Kidney epithelial cell (primary cell): ENCODE measurements around the gene ZNF691. TPM values are rescaled to one million over a fixed set of nuclear protein-coding genes. Genes with fewer than 3 reads are reported as not detected.
"Not testable (repeated sequence)": the region's sequence is repeated elsewhere in the genome, so short reads cannot be mapped to it uniquely, and the experiment has no call there.

Experiments
- DNase-seq: peaks from one replicate; pipeline ENCODE4 v3.0.0-alpha.2; 2010; ENCODE audit warnings: low read depth
- H3K27me3 ChIP-seq: 2 replicates; pipeline ENCODE4 v1.6.0; 2011; ENCODE audit warnings: low read length; ENCODE audit not compliant: control insufficient read depth, insufficient read depth
- H3K36me3 ChIP-seq: 2 replicates; pipeline ENCODE4 v1.5.1; 2011; ENCODE audit warnings: low read length; ENCODE audit not compliant: control insufficient read depth, insufficient read depth
- H3K4me3 ChIP-seq: 2 replicates; pipeline ENCODE4 v1.5.1; 2011; ENCODE audit warnings: low read depth, mild to moderate bottlenecking, control low read depth, low read length
- total RNA-seq: library from RNA; depleted of rRNA; stranded (reverse); fragments of >200 nt; gene quantifications from 2 replicates; pipeline ENCODE4 v1.2.3, GENCODE V29; 2015
- TF ChIP-seq, protein P1 (sequence below): IDR thresholded peaks from 2 replicates; pipeline ENCODE4 v1.5.1; 2011; ENCODE audit warnings: mild to moderate bottlenecking, moderate library complexity, low read length, control low read depth, inconsistent platforms; ENCODE audit not compliant: insufficient read depth, poor library complexity, severe bottlenecking

ZNF691 gene
- total RNA-seq, 1 donor from 2014 or later, result 9.4 TPM

DNA sequence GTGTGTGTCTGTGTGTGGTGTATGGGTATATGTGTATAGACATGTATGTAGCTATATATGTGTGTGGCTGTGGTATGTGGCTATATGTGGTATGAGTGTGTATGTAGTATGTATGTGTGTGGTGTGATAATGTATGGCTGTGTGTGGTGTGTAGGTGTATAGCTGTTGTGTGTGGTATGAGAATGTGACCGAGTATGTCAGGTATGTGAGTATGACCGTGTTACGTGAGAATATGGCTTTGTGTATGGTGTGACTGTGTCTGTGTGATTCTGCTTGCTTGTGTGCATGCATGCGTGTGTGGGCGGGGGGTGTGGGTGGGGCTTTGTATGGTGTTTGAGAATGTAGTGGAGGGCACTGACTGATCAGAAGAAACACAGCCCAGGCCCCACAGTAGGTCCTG lies 3.5 kb downstream of the ZNF691 start:
- TF ChIP-seq, protein P1, sequence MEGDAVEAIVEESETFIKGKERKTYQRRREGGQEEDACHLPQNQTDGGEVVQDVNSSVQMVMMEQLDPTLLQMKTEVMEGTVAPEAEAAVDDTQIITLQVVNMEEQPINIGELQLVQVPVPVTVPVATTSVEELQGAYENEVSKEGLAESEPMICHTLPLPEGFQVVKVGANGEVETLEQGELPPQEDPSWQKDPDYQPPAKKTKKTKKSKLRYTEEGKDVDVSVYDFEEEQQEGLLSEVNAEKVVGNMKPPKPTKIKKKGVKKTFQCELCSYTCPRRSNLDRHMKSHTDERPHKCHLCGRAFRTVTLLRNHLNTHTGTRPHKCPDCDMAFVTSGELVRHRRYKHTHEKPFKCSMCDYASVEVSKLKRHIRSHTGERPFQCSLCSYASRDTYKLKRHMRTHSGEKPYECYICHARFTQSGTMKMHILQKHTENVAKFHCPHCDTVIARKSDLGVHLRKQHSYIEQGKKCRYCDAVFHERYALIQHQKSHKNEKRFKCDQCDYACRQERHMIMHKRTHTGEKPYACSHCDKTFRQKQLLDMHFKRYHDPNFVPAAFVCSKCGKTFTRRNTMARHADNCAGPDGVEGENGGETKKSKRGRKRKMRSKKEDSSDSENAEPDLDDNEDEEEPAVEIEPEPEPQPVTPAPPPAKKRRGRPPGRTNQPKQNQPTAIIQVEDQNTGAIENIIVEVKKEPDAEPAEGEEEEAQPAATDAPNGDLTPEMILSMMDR, result no peak
- H3K4me3 ChIP-seq, result no peak overlapping the region

DNA sequence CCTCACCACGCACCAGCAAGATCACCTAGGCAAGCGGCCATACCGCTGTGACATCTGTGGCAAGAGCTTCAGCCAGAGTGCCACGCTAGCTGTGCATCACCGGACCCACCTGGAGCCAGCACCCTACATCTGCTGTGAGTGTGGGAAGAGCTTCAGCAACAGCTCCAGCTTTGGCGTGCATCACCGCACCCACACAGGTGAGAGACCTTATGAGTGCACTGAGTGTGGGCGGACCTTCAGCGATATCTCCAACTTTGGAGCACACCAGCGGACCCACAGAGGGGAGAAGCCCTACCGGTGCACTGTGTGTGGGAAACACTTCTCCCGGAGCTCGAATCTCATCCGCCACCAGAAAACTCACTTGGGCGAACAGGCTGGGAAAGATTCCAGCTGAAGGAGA lies 5.0 kb downstream of the ZNF691 start:
- Histone ChIP-seq H3K4me3 (no peak overlapping the region), H3K36me3 (no peaks in the 10 kb centered on the region), H3K27me3 (no peaks in the 10 kb centered on the region)
- DNase-seq, result no peak
- TF ChIP-seq, protein P1, result no peak

More for the DNA sequence above, 3.5 kb downstream of the ZNF691 start:
- no peaks in the 10 kb centered on the region for H3K27me3 ChIP-seq
- H3K36me3 ChIP-seq, result no peaks in the 10 kb centered on the region
- no peak for DNase-seq

DNA sequence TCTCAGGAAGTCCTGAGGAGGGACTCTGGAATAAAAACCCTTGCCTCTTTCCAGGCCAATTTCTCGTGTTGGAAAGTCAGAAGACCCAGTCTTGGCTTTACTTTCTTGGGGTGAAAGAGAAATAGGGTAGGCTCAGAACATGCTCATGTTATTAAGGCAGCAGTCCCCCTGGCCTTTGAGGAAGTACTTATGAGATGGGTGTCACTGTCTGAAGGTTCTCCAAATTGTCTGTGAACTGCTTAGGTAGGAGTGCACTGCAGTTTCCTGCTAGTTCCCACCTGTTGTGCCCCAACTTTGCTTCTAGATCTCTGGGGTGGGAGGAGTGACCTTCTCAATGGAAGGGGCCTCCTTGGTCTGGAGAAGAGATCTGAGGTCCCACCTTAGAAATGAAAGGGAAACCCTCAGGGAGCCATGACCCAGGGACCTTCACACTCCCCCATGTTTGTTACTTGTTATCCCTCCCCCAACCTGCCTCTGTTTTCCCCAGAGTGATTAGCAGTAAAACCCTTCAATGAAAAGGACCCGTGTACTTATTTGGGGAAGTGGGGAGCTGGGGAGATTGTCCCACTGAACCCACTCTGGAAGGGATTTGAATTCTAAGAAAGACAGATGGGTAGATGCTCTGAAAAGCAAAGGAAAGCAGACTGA lies 5.7 kb downstream of the ZNF691 start:
- H3K27me3 ChIP-seq, result no peaks in the 10 kb centered on the region
- H3K36me3 ChIP-seq, result no peaks in the 10 kb centered on the region
- TF ChIP-seq, protein P1, result no peak
- H3K4me3 ChIP-seq, result no peak overlapping the region
- no peak for DNase-seq

DNA sequence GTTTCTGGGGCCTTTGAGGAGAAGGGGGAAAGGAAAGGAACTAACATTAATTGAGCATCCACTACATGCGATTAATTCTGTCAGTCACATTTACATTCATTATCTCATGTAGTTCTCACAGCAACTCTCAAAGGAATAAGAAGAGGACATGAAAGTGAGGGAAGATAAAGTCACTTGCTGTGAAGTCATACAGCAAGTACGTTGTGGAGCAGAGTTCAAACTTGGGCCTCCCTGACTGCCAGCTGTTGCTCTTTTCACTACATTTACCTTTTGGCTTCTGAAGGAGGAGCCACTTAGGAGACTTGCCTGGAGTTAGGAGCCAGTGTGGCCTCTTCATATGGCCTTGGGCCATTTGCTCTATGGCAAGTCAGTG lies 6.2 kb downstream of the ZNF691 start:
- no peaks in the 10 kb centered on the region for H3K36me3 ChIP-seq
- TF ChIP-seq, protein P1, result no peak
- no peaks in the 10 kb centered on the region for H3K27me3 ChIP-seq
- no peak overlapping the region for H3K4me3 ChIP-seq
- no peak for DNase-seq

DNA sequence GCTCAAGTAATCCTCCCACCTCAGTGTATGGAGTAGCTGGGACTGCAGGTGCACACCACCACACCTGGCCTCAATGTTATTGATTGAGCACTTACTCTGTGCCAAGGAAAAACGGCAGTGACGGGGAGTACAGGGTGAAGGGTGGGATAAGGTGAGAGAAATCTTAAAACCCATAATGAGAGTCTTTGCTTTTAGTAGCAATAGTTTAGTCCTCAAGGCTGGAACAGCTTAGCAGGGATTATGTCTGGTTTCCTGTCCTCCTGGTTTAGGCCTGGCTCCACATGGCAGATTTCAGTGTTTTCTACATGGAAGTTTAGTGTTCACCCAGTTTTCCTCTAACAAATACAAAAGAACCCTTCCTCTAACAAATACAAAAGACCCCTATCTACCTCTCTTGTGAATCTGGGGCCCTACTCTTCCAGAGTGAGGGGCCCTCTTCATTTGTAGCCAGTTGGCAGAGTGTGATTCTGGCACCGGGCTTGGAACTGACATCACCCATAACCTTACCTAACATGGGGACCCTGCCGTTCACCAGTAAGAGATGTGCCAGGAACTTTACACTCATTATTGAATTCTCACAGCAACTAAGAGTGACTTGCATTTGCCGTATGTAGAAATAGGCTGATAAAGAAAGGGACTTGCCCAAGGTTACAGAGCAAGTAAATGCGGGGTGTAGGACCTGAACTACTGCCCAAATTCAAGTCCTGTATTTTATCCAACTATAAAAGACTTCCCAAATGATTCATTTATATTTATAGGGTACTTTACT lies 6.9 kb downstream of the ZNF691 start:
- Histone ChIP-seq H3K4me3 (no peak overlapping the region), H3K36me3 (no peaks in the 10 kb centered on the region), H3K27me3 (no peaks in the 10 kb centered on the region)
- TF ChIP-seq, protein P1, result no peak
- DNase-seq, result no peak

DNA sequence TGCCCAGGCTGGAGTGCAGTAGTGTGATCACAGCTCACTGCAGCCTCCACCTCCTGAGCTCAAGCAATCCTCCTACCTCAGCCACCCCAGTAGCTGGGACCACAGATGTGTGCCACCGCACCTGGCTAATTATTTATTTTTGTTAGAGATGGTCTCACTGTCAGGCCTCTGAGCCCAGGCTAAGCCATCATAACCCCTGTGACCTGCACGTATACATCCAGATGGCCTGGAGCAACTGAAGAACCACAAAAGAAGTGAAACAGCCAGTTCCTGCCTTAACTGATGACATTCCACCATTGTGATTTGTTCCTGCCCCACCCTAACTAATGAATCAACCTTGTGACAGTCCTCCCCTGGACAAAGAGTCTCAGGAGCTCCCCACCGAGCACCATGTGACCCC lies 10.1 kb downstream of the ZNF691 start:
- not testable (repeated sequence) for H3K4me3 ChIP-seq, DNase-seq, H3K36me3 ChIP-seq, H3K27me3 ChIP-seq

DNA sequence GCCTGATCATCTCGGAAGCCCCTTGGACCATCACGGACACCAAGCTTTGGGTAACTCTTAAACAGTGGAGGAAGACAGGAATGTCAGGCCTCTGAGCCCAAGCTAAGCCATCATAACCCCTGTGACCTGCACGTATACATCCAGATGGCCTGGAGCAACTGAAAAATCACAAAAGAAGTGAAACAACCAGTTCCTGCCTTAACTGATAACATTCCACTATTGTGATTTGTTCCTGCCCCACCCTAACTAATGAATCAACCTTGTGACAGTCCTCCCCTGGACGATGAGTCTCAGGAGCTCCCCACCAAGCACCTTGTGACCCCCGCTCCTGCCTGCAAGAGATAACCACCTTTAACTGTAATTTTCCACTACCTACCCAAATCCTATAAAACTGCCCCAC lies 13.0 kb downstream of the ZNF691 start:
- not testable (repeated sequence) for DNase-seq, H3K36me3 ChIP-seq, H3K4me3 ChIP-seq, H3K27me3 ChIP-seq
